ENCODE results near the gene KSR1. TPM values are rescaled to one million over a fixed set of nuclear protein-coding genes. Genes with fewer than 3 reads are reported as not detected.
A peak's percentile ranks its signal among the peaks of the same experiment; 100 is the strongest.

Gene KSR1
- total RNA-seq, 2 experiments from 2014 or later, result 19.4 to 25.3 TPM

GRCh38 chr17:27633312-27634025 is 177.2 kb downstream of the KSR1 start:
- H3K4me3 ChIP-seq (ENCODE audit: low read length), result no peak overlapping the region
- peaks cover 6% of the 10 kb centered on the region for H3K36me3 Mint-ChIP-seq (ENCODE audit: low read depth)
- no peak overlapping the region for H3K27ac ChIP-seq (ENCODE audit: low read depth in 1 of 2, low read length in 2 of 2)
- H3K4me3 Mint-ChIP-seq, result peak overlapping the region; percentile 72
- no peak for ATAC-seq (ENCODE audit: poor library complexity)
- CTCF ChIA-PET, result no interaction called here
- intact Hi-C loops (cut with DNase I, micrococcal nuclease), result no loop called here
- H3K27me3 ChIP-seq (ENCODE audit: control insufficient read depth in 1 of 2, insufficient read depth in 2 of 2, low read length in 2 of 2), result no peaks in the 10 kb centered on the region
- no peaks in the 10 kb centered on the region for H3K9me3 Mint-ChIP-seq
- TF ChIP-seq CTCF (IDR thresholded peaks at IDR 0.05), result no peak
- H3K4me1 Mint-ChIP-seq (ENCODE audit: low read depth), result peaks cover 36% of the 10 kb centered on the region
- H3K27me3 Mint-ChIP-seq, result no peaks in the 10 kb centered on the region
- no peak for DNase-seq
- peaks cover 3% of the 10 kb centered on the region for H3K36me3 ChIP-seq (ENCODE audit: insufficient read depth, low read length)
- POLR2A ChIA-PET, result no interaction called here
- no peaks in the 10 kb centered on the region for H3K9me3 ChIP-seq (ENCODE audit: control insufficient read depth in 1 of 2, insufficient read depth in 1 of 2, low read length in 2 of 2)
- H3K4me1 ChIP-seq (ENCODE audit: insufficient read depth, low read length), result peaks cover 42% of the 10 kb centered on the region
- peak overlapping the region; percentile 33 for H3K27ac Mint-ChIP-seq

GRCh38 chr17:27634026-27634335 is 177.7 kb downstream of the KSR1 start:
- ATAC-seq (ENCODE audit: poor library complexity) (no peak), DNase-seq (no peak)
- H3K27ac ChIP-seq (ENCODE audit: low read depth in 1 of 2, low read length in 2 of 2), result no peak overlapping the region
- ChIA-PET CTCF (no interaction called here), POLR2A (no interaction called here)
- Mint-ChIP-seq H3K36me3 (ENCODE audit: low read depth) (peaks cover 11% of the 10 kb centered on the region), H3K27me3 (no peaks in the 10 kb centered on the region), H3K4me3 (peak overlapping the region; percentile 13), H3K27ac (peak overlapping the region; percentile 47), H3K4me1 (ENCODE audit: low read depth) (peaks cover 36% of the 10 kb centered on the region), H3K9me3 (no peaks in the 10 kb centered on the region)
- intact Hi-C loops (cut with DNase I, micrococcal nuclease), result no loop called here
- no peak overlapping the region for H3K4me3 ChIP-seq (ENCODE audit: low read length)
- H3K36me3 ChIP-seq (ENCODE audit: insufficient read depth, low read length), result peaks cover 8% of the 10 kb centered on the region
- H3K4me1 ChIP-seq (ENCODE audit: insufficient read depth, low read length), result peaks cover 42% of the 10 kb centered on the region
- H3K9me3 ChIP-seq (ENCODE audit: control insufficient read depth in 1 of 2, insufficient read depth in 1 of 2, low read length in 2 of 2), result no peaks in the 10 kb centered on the region
- H3K27me3 ChIP-seq (ENCODE audit: control insufficient read depth in 1 of 2, insufficient read depth in 2 of 2, low read length in 2 of 2), result no peaks in the 10 kb centered on the region
- no peak for TF ChIP-seq CTCF (IDR thresholded peaks at IDR 0.05)

- no peak overlapping the region for H3K4me3 ChIP-seq (ENCODE audit: low read length)
- H3K27ac ChIP-seq (ENCODE audit: low read depth in 1 of 2, low read length in 2 of 2), result no peak overlapping the region
- CTCF ChIA-PET, result no interaction called here
- POLR2A ChIA-PET, result no interaction called here
- peaks cover 42% of the 10 kb centered on the region for H3K4me1 ChIP-seq (ENCODE audit: insufficient read depth, low read length)
- no peaks in the 10 kb centered on the region for H3K9me3 ChIP-seq (ENCODE audit: control insufficient read depth in 1 of 2, insufficient read depth in 1 of 2, low read length in 2 of 2)
- DNase-seq (no peak), ATAC-seq (ENCODE audit: poor library complexity) (no peak)
- Mint-ChIP-seq H3K27me3 (no peaks in the 10 kb centered on the region), H3K4me1 (ENCODE audit: low read depth) (peaks cover 35% of the 10 kb centered on the region), H3K36me3 (ENCODE audit: low read depth) (peaks cover 15% of the 10 kb centered on the region), H3K4me3 (no peak overlapping the region), H3K27ac (peak overlapping the region; percentile 47), H3K9me3 (no peaks in the 10 kb centered on the region)
- H3K27me3 ChIP-seq (ENCODE audit: control insufficient read depth in 1 of 2, insufficient read depth in 2 of 2, low read length in 2 of 2), result no peaks in the 10 kb centered on the region
- H3K36me3 ChIP-seq (ENCODE audit: insufficient read depth, low read length), result peaks cover 15% of the 10 kb centered on the region
- intact Hi-C loops (cut with DNase I, micrococcal nuclease), result no loop called here
- no peak for TF ChIP-seq CTCF (IDR thresholded peaks at IDR 0.05)
These were observed 178.5 kb downstream of the KSR1 start for GRCh38 chr17:27634776-27635175.
